Activated T-helper 1 cell treated with anti-CD3 and anti-CD28 coated beads, Interleukin-12 subunit alpha, Interleukin-12 subunit beta, Interleukin-2, Interleukin-4 antibody, amounts not matched to agents 30 ng/mL and 10 ng/mL and 1 ng/mL, durations not matched to agents 14 hours and 24 hours and 36 hours (primary cell): Measurements from ENCODE around the gene ALDH1B1. TPM values are rescaled to one million over a fixed set of nuclear protein-coding genes. Genes with fewer than 3 reads are reported as not detected.
"Not testable (repeated sequence)": the region's sequence is repeated elsewhere in the genome, so short reads cannot be mapped to it uniquely, and the experiment has no call there.

Experiments
- DNase-seq: peaks from one replicate; pipeline ENCODE4 v3.0.0; 2021; ENCODE audit warnings: low spot score
- H3K27ac Mint-ChIP-seq: one replicate; pipeline ENCODE4 v1.8.0; 2021; ENCODE audit warnings: mild to moderate bottlenecking, mixed read lengths
- H3K27me3 Mint-ChIP-seq: one replicate; pipeline ENCODE4 v1.8.0; 2022; ENCODE audit warnings: mild to moderate bottlenecking, moderate library complexity, mixed read lengths; ENCODE audit not compliant: insufficient read depth
- H3K36me3 Mint-ChIP-seq: one replicate; pipeline ENCODE4 v1.8.0; 2021; ENCODE audit warnings: low read depth, mixed read lengths
- H3K4me1 Mint-ChIP-seq: one replicate; pipeline ENCODE4 v1.8.0; 2021; ENCODE audit warnings: low read depth, mixed read lengths
- H3K4me3 Mint-ChIP-seq: one replicate; pipeline ENCODE4 v1.8.0; 2021; ENCODE audit warnings: mild to moderate bottlenecking, moderate library complexity, mixed read lengths
- H3K9me3 Mint-ChIP-seq: one replicate; pipeline ENCODE4 v1.8.0; 2021; ENCODE audit warnings: mixed read lengths
- intact Hi-C: fragments of 100-400 bp; cut with micrococcal nuclease; formaldehyde crosslinking; loops from one replicate; pipeline ENCODE4 v1.15.1; 2024
- total RNA-seq: library from RNA; stranded (reverse); gene quantifications from 2 replicates; pipeline ENCODE4 v1.2.3, GENCODE V29; 2022

ALDH1B1 gene
- total RNA-seq, 1 donor from 2014 or later = 31.4 TPM

- Mint-ChIP-seq H3K36me3 (peaks cover 14% of the 10 kb centered on the region), H3K27ac (no peak overlapping the region), H3K9me3 (no peaks in the 10 kb centered on the region), H3K27me3 (peaks cover 15% of the 10 kb centered on the region), H3K4me3 (no peak overlapping the region), H3K4me1 (peaks cover 11% of the 10 kb centered on the region)
- DNase-seq = no peak
- intact Hi-C loops = no loop called here
These were observed 1.9 kb downstream of the ALDH1B1 start for GRCh38 chr9:38394416-38394815.

- H3K36me3 Mint-ChIP-seq = peaks cover 14% of the 10 kb centered on the region
- H3K4me3 Mint-ChIP-seq = no peak overlapping the region
- H3K27me3 Mint-ChIP-seq = peaks cover 7% of the 10 kb centered on the region
- H3K27ac Mint-ChIP-seq = no peak overlapping the region
- H3K9me3 Mint-ChIP-seq = no peaks in the 10 kb centered on the region
- peaks cover 11% of the 10 kb centered on the region for H3K4me1 Mint-ChIP-seq
- intact Hi-C loops = no loop called here
- no peak for DNase-seq
These were observed 3.3 kb downstream of the ALDH1B1 start for GRCh38 chr9:38395653-38396370.

DNA sequence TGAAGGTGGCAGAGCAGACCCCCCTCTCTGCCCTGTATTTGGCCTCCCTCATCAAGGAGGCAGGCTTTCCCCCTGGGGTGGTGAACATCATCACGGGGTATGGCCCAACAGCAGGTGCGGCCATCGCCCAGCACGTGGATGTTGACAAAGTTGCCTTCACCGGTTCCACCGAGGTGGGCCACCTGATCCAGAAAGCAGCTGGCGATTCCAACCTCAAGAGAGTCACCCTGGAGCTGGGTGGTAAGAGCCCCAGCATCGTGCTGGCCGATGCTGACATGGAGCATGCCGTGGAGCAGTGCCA lies 3.8 kb downstream of the ALDH1B1 start:
- Mint-ChIP-seq H3K27me3 (peaks cover 3% of the 10 kb centered on the region), H3K4me3 (no peak overlapping the region), H3K27ac (no peak overlapping the region), H3K36me3 (peaks cover 14% of the 10 kb centered on the region), H3K4me1 (peaks cover 11% of the 10 kb centered on the region), H3K9me3 (no peaks in the 10 kb centered on the region)
- intact Hi-C loops = no loop called here
- DNase-seq = no peak

DNA sequence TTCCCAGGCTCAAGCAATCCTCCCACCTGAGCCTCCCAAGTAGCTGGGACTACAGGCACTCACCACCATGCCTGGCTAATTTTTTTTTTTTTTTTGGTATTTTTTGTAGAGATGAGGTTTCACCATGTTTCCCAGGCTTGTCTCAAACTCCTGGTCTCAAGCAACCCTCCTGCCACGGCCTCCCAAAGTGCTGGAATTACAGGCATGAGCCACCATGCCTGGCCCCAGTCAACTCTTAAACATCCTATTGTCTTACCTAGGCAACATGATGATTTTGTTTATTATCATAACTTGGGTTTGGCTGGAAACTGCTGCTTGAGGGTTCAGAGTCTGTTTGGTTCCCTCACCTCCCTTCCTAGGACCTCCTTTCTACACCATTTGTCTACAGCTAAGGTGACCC lies 6.7 kb downstream of the ALDH1B1 start:
- H3K27me3 Mint-ChIP-seq, H3K4me3 Mint-ChIP-seq, DNase-seq, H3K4me1 Mint-ChIP-seq, intact Hi-C loops, H3K27ac Mint-ChIP-seq, H3K9me3 Mint-ChIP-seq: not testable (repeated sequence)
- peaks cover 11% of the 10 kb centered on the region for H3K36me3 Mint-ChIP-seq

DNA sequence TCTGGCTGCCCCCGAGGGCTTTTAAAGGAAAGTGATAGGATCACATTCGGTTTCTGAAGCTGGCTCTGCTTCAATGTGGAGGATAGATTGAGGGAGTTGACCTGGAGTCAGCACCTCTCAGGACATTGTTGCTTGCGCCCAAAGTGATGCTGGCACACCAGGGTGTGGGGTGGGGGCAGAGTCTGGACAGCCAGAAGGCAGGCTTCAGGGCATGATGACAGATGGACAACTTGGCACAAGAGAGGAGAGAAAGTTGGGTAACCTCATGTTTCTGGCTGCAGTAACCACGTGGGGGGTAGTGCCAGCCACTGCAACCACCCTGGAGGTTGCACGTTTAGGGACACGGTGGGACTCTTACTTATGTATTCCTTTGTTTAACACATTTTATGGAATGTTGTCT lies 9.5 kb downstream of the ALDH1B1 start:
- Mint-ChIP-seq H3K9me3 (no peaks in the 10 kb centered on the region), H3K27ac (no peak overlapping the region), H3K36me3 (peaks cover 2% of the 10 kb centered on the region), H3K27me3 (peaks cover 4% of the 10 kb centered on the region), H3K4me3 (no peak overlapping the region), H3K4me1 (no peaks in the 10 kb centered on the region)
- no peak for DNase-seq
- intact Hi-C loops = loop anchor here (2.0 kb wide), 1 partner anchor 489 kb away; no protein-coding TSS in a partner anchor

- Mint-ChIP-seq H3K27ac (no peak overlapping the region), H3K27me3 (peaks cover 9% of the 10 kb centered on the region), H3K36me3 (no peaks in the 10 kb centered on the region), H3K9me3 (no peaks in the 10 kb centered on the region), H3K4me1 (no peaks in the 10 kb centered on the region), H3K4me3 (no peak overlapping the region)
- no peak for DNase-seq
- intact Hi-C loops = no loop called here
These were observed 11.8 kb downstream of the ALDH1B1 start for GRCh38 chr9:38404314-38404713.

DNA sequence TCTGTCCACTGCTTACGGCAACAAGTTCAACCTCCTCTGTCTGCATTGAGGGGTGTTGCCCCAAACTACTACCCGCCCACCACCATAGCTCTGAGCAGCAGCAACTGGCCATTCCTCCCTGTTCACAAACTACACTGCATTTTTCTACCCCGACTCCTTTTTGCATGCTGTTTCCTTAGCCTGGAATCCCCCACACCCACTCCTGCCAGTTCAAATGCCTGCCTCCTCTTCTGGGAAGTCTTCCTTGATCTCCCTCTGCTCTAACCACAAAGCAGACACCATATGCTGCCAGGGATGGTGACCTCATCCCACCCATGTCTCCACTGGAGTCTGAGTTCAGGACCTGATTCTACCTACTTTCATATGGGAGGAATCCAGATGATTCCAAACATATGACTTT lies 13.3 kb downstream of the ALDH1B1 start:
- intact Hi-C loops = loop anchor here (5.0 kb wide), 1 partner anchor 57 kb away; no protein-coding TSS in a partner anchor
- no peaks in the 10 kb centered on the region for H3K36me3 Mint-ChIP-seq
- H3K27me3 Mint-ChIP-seq = peaks cover 11% of the 10 kb centered on the region
- no peaks in the 10 kb centered on the region for H3K9me3 Mint-ChIP-seq
- no peaks in the 10 kb centered on the region for H3K4me1 Mint-ChIP-seq
- H3K27ac Mint-ChIP-seq = no peak overlapping the region
- no peak overlapping the region for H3K4me3 Mint-ChIP-seq
- DNase-seq = no peak

GRCh38 chr9:38406476-38407186 lies 14.1 kb downstream of the ALDH1B1 start:
- no peak overlapping the region for H3K27ac Mint-ChIP-seq
- no peak for DNase-seq
- H3K27me3 Mint-ChIP-seq = peaks cover 13% of the 10 kb centered on the region
- no peak overlapping the region for H3K4me3 Mint-ChIP-seq
- no peaks in the 10 kb centered on the region for H3K4me1 Mint-ChIP-seq
- H3K9me3 Mint-ChIP-seq = no peaks in the 10 kb centered on the region
- no peaks in the 10 kb centered on the region for H3K36me3 Mint-ChIP-seq
- intact Hi-C loops = loop anchor here (5.0 kb wide), 1 partner anchor 56 kb away; no protein-coding TSS in a partner anchor

GRCh38 chr9:38408719-38409118 lies 16.2 kb downstream of the ALDH1B1 start:
- Mint-ChIP-seq H3K4me3 (no peak overlapping the region), H3K9me3 (no peaks in the 10 kb centered on the region), H3K27ac (no peak overlapping the region), H3K27me3 (peaks cover 14% of the 10 kb centered on the region), H3K4me1 (no peaks in the 10 kb centered on the region), H3K36me3 (no peaks in the 10 kb centered on the region)
- intact Hi-C loops = loop anchor here (5.0 kb wide), 1 partner anchor 54 kb away; no protein-coding TSS in a partner anchor
- DNase-seq = no peak

DNA sequence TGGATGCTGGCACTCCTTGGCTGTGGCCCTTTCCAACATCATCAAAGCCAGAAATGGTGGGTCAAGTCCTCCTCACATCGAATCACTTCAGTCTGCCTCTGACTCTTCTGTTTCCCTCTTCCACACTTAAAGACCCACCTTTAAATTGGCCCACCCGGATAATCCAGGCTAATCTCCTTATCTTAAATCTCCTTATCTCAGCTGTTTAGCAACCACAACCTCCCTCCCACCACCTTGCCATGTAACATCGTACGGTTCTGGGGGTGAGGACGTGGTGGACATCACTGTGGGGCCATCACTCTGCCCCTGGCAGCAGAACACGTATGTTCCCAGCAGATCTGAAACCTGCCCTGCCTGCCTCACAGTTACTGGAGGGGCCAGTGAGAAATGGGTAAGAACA lies 20.2 kb downstream of the ALDH1B1 start:
- Mint-ChIP-seq H3K27me3 (peaks cover 11% of the 10 kb centered on the region), H3K4me1 (no peaks in the 10 kb centered on the region), H3K36me3 (no peaks in the 10 kb centered on the region), H3K27ac (no peak overlapping the region), H3K4me3 (no peak overlapping the region), H3K9me3 (no peaks in the 10 kb centered on the region)
- intact Hi-C loops = no loop called here
- DNase-seq = no peak

DNA sequence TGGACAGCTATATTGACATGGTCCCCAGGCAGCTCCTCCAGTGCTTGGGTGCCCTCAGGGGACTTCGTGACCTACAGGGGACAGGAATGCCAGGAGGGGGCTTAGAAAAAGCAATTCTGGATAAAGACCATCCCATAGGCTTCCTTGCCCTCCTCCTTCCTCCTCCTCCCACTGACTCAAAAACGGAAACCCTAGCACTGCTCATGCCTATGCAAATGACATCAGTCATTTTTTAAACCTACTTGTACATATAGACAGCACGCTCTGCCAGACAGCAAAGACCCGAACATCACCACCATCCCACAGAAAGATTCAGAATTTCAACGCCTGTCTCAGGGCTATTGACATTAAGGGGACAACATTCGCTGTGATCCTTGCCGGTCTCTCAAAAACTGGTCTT lies 20.8 kb downstream of the ALDH1B1 start:
- no peaks in the 10 kb centered on the region for H3K4me1 Mint-ChIP-seq
- intact Hi-C loops = no loop called here
- H3K4me3 Mint-ChIP-seq = no peak overlapping the region
- H3K36me3 Mint-ChIP-seq = no peaks in the 10 kb centered on the region
- no peak for DNase-seq
- H3K27me3 Mint-ChIP-seq = peaks cover 12% of the 10 kb centered on the region
- no peak overlapping the region for H3K27ac Mint-ChIP-seq
- H3K9me3 Mint-ChIP-seq = no peaks in the 10 kb centered on the region

- DNase-seq = no peak
- H3K4me1 Mint-ChIP-seq = no peaks in the 10 kb centered on the region
- H3K27me3 Mint-ChIP-seq = peaks cover 8% of the 10 kb centered on the region
- H3K27ac Mint-ChIP-seq = no peak overlapping the region
- H3K9me3 Mint-ChIP-seq = no peaks in the 10 kb centered on the region
- no peaks in the 10 kb centered on the region for H3K36me3 Mint-ChIP-seq
- H3K4me3 Mint-ChIP-seq = no peak overlapping the region
- intact Hi-C loops = no loop called here
These were observed 21.7 kb downstream of the ALDH1B1 start for GRCh38 chr9:38414040-38414723.

DNA sequence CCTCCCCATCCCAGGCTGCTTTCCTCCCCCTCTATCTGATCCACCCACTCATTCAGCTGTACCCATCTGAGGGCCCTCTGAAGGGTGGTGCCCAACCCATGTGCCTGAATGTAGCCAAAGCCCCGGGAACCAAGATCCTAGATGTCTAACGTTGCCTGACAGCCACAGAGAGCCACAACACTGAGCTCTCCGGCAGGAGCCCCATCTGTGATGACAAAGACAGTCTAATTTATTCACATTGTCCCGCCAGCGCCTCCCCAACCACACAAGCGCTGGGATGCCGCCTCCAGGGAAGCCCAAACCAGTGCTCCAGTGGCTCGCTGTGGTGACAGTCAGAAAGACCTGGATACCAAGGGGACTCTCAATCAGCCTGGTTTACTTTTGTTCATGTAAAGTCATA lies 23.4 kb downstream of the ALDH1B1 start:
- intact Hi-C loops = no loop called here
- H3K9me3 Mint-ChIP-seq = no peaks in the 10 kb centered on the region
- H3K36me3 Mint-ChIP-seq = no peaks in the 10 kb centered on the region
- no peak overlapping the region for H3K27ac Mint-ChIP-seq
- H3K4me1 Mint-ChIP-seq = no peaks in the 10 kb centered on the region
- peaks cover 8% of the 10 kb centered on the region for H3K27me3 Mint-ChIP-seq
- DNase-seq = no peak
- no peak overlapping the region for H3K4me3 Mint-ChIP-seq
